ENCODE measurements around the gene UGT1A6.

DNA sequence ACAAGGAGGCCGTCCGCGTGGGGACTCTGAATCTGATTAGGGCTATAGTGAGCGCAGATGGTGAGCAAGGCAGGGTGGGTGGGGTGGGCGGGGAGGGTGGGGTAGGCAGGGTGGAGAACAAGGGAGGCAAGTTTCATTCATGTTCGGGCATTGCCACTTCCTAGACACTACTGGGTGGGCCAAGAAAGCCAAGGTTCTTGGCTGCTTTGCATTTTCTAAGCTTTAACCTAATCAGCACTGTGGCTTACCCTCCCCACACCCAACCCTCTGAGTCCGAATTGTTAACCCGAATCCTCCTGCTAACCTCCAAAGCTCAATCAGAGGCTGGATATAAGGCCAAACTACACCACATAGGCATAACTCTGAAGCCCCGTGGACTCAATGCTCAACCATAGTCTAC is 103.6 kb downstream of the UGT1A6 start:
- TF ChIP-seq, protein P1, sequence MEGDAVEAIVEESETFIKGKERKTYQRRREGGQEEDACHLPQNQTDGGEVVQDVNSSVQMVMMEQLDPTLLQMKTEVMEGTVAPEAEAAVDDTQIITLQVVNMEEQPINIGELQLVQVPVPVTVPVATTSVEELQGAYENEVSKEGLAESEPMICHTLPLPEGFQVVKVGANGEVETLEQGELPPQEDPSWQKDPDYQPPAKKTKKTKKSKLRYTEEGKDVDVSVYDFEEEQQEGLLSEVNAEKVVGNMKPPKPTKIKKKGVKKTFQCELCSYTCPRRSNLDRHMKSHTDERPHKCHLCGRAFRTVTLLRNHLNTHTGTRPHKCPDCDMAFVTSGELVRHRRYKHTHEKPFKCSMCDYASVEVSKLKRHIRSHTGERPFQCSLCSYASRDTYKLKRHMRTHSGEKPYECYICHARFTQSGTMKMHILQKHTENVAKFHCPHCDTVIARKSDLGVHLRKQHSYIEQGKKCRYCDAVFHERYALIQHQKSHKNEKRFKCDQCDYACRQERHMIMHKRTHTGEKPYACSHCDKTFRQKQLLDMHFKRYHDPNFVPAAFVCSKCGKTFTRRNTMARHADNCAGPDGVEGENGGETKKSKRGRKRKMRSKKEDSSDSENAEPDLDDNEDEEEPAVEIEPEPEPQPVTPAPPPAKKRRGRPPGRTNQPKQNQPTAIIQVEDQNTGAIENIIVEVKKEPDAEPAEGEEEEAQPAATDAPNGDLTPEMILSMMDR (IDR thresholded peaks at IDR 0.05 in 8 of 11, conservative IDR thresholded peaks at IDR 0.05 in 3 of 11) = no peak
- TF ChIP-seq POLR2A (IDR thresholded peaks at IDR 0.05) = no peak

All from spleen (tissue), 7 donors.